Measurements from ENCODE around the gene ARHGEF28. TPM values are rescaled to one million over a fixed set of nuclear protein-coding genes. Genes with fewer than 3 reads are reported as not detected.

The ARHGEF28 gene
- total RNA-seq, 4 donors from 2014 or later: 9.8 to 18.7 (median 18.6) TPM

GRCh38 chr5:73664796-73665195 is 38.8 kb downstream of the ARHGEF28 start:
- TF ChIP-seq CTCF (IDR thresholded peaks at IDR 0.05): no peak
- no peak for TF ChIP-seq POLR2A (IDR thresholded peaks at IDR 0.05)
- TF ChIP-seq EP300 (IDR thresholded peaks at IDR 0.05; ENCODE audit: low read depth): no peak
- TF ChIP-seq POLR2AphosphoS5 (IDR thresholded peaks at IDR 0.05): no peak
- H3K27ac ChIP-seq: no peak overlapping the region
- H3K4me3 ChIP-seq: no peak overlapping the region
- no peaks in the 10 kb centered on the region for H3K27me3 ChIP-seq
- in situ Hi-C loops (cut with MboI; ENCODE audit: low pct_ligation_motif_present in 1 of 4, low pct_unique_long_range_greater_than_20kb in 1 of 4, low sequenced_read_pairs in 3 of 4) (no loop called here), intact Hi-C loops (cut with DNase I; ENCODE audit: low total_unique reads) (no loop called here)
- no peaks in the 10 kb centered on the region for H3K36me3 ChIP-seq
- peaks cover 0 to 4% (median 0%) of the 10 kb centered on the region in 4 donors for H3K4me1 ChIP-seq
- H3K9me3 ChIP-seq: no peaks in the 10 kb centered on the region
- no peak for DNase-seq

DNA sequence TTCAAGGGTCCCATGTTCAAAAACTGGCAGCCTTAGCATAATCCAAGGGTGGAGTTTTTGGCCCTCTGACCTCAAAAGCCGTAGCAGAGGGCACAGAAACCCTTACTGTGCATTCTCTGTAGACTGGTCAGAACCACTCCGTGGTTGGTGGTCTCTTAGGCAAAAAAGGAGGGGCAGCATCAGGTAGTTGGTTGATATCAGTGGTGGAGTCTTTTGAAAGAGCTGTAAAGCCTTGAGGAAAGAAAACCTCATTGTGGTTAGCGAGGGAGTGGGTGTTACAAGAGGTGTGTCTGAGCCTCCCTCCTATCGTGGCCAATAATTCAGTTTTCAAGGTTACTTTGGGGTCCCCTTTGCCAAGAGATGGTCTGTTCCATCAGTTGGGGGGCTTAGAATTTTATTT is 40.9 kb downstream of the ARHGEF28 start:
- TF ChIP-seq POLR2A (IDR thresholded peaks at IDR 0.05) (no peak), CTCF (IDR thresholded peaks at IDR 0.05) (no peak)
- WGBS, 2 donors (ENCODE audit: low coverage in 1 of 2): 70 to 74% methylated on average over 2 to 4 of the region's 4 CpGs
- intact Hi-C loops (cut with DNase I; ENCODE audit: low total_unique reads): no loop called here

GRCh38 chr5:73668017-73668416 is 42.0 kb downstream of the ARHGEF28 start:
- intact Hi-C loops (cut with DNase I; ENCODE audit: low total_unique reads): no loop called here
- in situ Hi-C loops (cut with MboI; ENCODE audit: low pct_ligation_motif_present in 1 of 4, low pct_unique_long_range_greater_than_20kb in 1 of 4, low sequenced_read_pairs in 3 of 4): no loop called here

More for the DNA sequence above, 40.9 kb downstream of the ARHGEF28 start:
- H3K9me3 ChIP-seq: no peaks in the 10 kb centered on the region
- peaks cover 0 to 4% (median 0%) of the 10 kb centered on the region in 4 donors for H3K4me1 ChIP-seq
- H3K27ac ChIP-seq: no peak overlapping the region
- in situ Hi-C loops (cut with MboI; ENCODE audit: low pct_ligation_motif_present in 1 of 4, low pct_unique_long_range_greater_than_20kb in 1 of 4, low sequenced_read_pairs in 3 of 4): no loop called here
- no peak for DNase-seq
- H3K4me3 ChIP-seq: no peak overlapping the region
- no peaks in the 10 kb centered on the region for H3K36me3 ChIP-seq
- H3K27me3 ChIP-seq: no peaks in the 10 kb centered on the region

GRCh38 chr5:73668486-73669111 is 42.6 kb downstream of the ARHGEF28 start:
- H3K36me3 ChIP-seq: no peaks in the 10 kb centered on the region

More at GRCh38 chr5:73668017-73668416, 42.0 kb downstream of the ARHGEF28 start:
- Histone ChIP-seq H3K4me3 (no peak overlapping the region), H3K4me1 (peaks cover 0 to 11% (median 6%) of the 10 kb centered on the region in 4 donors), H3K27me3 (no peaks in the 10 kb centered on the region), H3K27ac (no peak overlapping the region), H3K36me3 (no peaks in the 10 kb centered on the region), H3K9me3 (no peaks in the 10 kb centered on the region)
- TF ChIP-seq EP300 (IDR thresholded peaks at IDR 0.05; ENCODE audit: low read depth): no peak
- no peak for TF ChIP-seq POLR2A (IDR thresholded peaks at IDR 0.05)
- TF ChIP-seq POLR2AphosphoS5 (IDR thresholded peaks at IDR 0.05): no peak
- no peak for TF ChIP-seq CTCF (IDR thresholded peaks at IDR 0.05)
- 56% methylated on average over 4 of the region's 4 CpGs for WGBS, 2 donors (ENCODE audit: low coverage in 1 of 2)
- DNase-seq: no peak

More at GRCh38 chr5:73668486-73669111, 42.6 kb downstream of the ARHGEF28 start:
- peaks cover 0 to 17% (median 12%) of the 10 kb centered on the region in 4 donors for H3K4me1 ChIP-seq
- no peaks in the 10 kb centered on the region for H3K27me3 ChIP-seq
- H3K27ac ChIP-seq: no peak overlapping the region
- TF ChIP-seq POLR2A (IDR thresholded peaks at IDR 0.05) (no peak), EP300 (IDR thresholded peaks at IDR 0.05; ENCODE audit: low read depth) (no peak), CTCF (IDR thresholded peaks at IDR 0.05) (no peak), POLR2AphosphoS5 (IDR thresholded peaks at IDR 0.05) (no peak)
- DNase-seq: no peak
- in situ Hi-C loops (cut with MboI; ENCODE audit: low pct_ligation_motif_present in 1 of 4, low pct_unique_long_range_greater_than_20kb in 1 of 4, low sequenced_read_pairs in 3 of 4): no loop called here
- no peak overlapping the region for H3K4me3 ChIP-seq
- WGBS, 2 donors (ENCODE audit: low coverage in 1 of 2): 75 to 100% methylated on average over 1 to 3 of the region's 3 CpGs
- intact Hi-C loops (cut with DNase I; ENCODE audit: low total_unique reads): no loop called here
- no peaks in the 10 kb centered on the region for H3K9me3 ChIP-seq
